HepG2 (cell line): ENCODE results near the gene SLC26A2. TPM values are rescaled to one million over a fixed set of nuclear protein-coding genes. Genes with fewer than 3 reads are reported as not detected.

ENCODE experiments used
- FOXK1 ChIP-seq: sonication (generic); formaldehyde crosslinking; IDR thresholded peaks from 2 replicates; pipeline ENCODE4 v1.4.0; 2020; ENCODE audit warnings: low read depth, missing genetic modification reagents, borderline replicate concordance
- JARID2 ChIP-seq: sonication (generic); formaldehyde crosslinking; IDR thresholded peaks from 2 replicates; pipeline ENCODE4 v1.8.1; 2023; ENCODE audit warnings: missing genetic modification reagents, inconsistent platforms; ENCODE audit not compliant: insufficient replicate concordance
- MIER2 ChIP-seq: IDR thresholded peaks from 2 replicates; pipeline ENCODE4 v1.6.1; 2016; ENCODE audit warnings: missing biosample characterization, missing genetic modification reagents
- NRL ChIP-seq: sonication (generic); formaldehyde crosslinking; IDR thresholded peaks from 2 replicates; pipeline ENCODE4 v1.5.0; 2020; ENCODE audit warnings: missing genetic modification reagents, mild to moderate bottlenecking, moderate library complexity, borderline replicate concordance
- PHF21A ChIP-seq: sonication (generic); formaldehyde crosslinking; IDR thresholded peaks from 2 replicates; pipeline ENCODE4 v1.5.0; 2020; ENCODE audit warnings: mild to moderate bottlenecking, missing genetic modification reagents
- REXO4 ChIP-seq: sonication (generic); formaldehyde crosslinking; IDR thresholded peaks from 2 replicates; pipeline ENCODE4 v1.8.0; 2022; ENCODE audit warnings: missing genetic modification reagents, mild to moderate bottlenecking, borderline replicate concordance
- SOX13 ChIP-seq, 3 experiments: fragments of 450-650 bp in 1 of 3; sonication (generic) in 1 of 3; formaldehyde crosslinking in 1 of 3; IDR thresholded peaks in 2 of 3; conservative IDR thresholded peaks in 1 of 3; 2 replicates each; pipeline versions ENCODE4 v1.5.0 to v1.6.1; 2016 to 2020; ENCODE audit warnings: antibody characterized with exemption in 1 of 3, mild to moderate bottlenecking in 1 of 3, missing compliant biosample characterization in 1 of 3, missing genetic modification reagents in 1 of 3, moderate library complexity in 1 of 3
- ZNF33B ChIP-seq: sonication (generic); formaldehyde crosslinking; IDR thresholded peaks from 2 replicates; pipeline ENCODE4 v1.5.1; 2020; ENCODE audit warnings: mild to moderate bottlenecking, missing genetic modification reagents
- ZNF484 ChIP-seq: sonication (generic); formaldehyde crosslinking; IDR thresholded peaks from 2 replicates; pipeline ENCODE4 v1.5.1; 2020; ENCODE audit warnings: mild to moderate bottlenecking, low read depth, missing genetic modification reagents, borderline replicate concordance
- polyA plus RNA-seq, 8 experiments: library from polyadenylated mRNA; depleted of rRNA in 3 of 8; stranded (reverse) in 7 of 8; unstranded in 1 of 8; fragments of >200 nt; fragmentation: Illumina TruSeq in 4 of 8; extraction: Trizol in 4 of 8; gene quantifications; 2 replicates each; pipeline versions ENCODE4 v1.2.1 to v1.2.3, GENCODE V29; 2011 to 2016; ENCODE audit warnings: low read depth in 4 of 8, missing spikeins in 1 of 8, mixed read lengths in 1 of 8; ENCODE audit not compliant: insufficient read depth in 1 of 8
- total RNA-seq, 5 experiments: library from RNA; depleted of rRNA; stranded (reverse); fragments of >200 nt; fragmentation: Illumina TruSeq; extraction: Trizol; gene quantifications; 2 replicates each; pipeline ENCODE4 v1.2.3, GENCODE V29; 2016; ENCODE audit warnings: low read depth in 1 of 5
- TF ChIP-seq, protein P1 (sequence below): sonication (generic); formaldehyde crosslinking; IDR thresholded peaks from 2 replicates; pipeline ENCODE4 v1.5.1; 2020; ENCODE audit warnings: missing genetic modification reagents, mild to moderate bottlenecking, borderline replicate concordance
- TF ChIP-seq, protein P2 (sequence below): sonication (generic); formaldehyde crosslinking; IDR thresholded peaks from 2 replicates; pipeline ENCODE4 v1.5.0; 2020; ENCODE audit warnings: mild to moderate bottlenecking, missing genetic modification reagents
- TF ChIP-seq, protein P3 (sequence below): sonication (generic); formaldehyde crosslinking; IDR thresholded peaks from 2 replicates; pipeline ENCODE4 v1.5.1; 2020; ENCODE audit warnings: mild to moderate bottlenecking, missing genetic modification reagents, moderate library complexity
- TF ChIP-seq, protein P4 (sequence below): IDR thresholded peaks from 2 replicates; pipeline ENCODE4 v1.4.0; 2020; ENCODE audit warnings: mild to moderate bottlenecking, missing genetic modification reagents

Gene SLC26A2
- total and polyA plus RNA-seq, 2 of the 13 experiments (the other 11 are each of a cell fraction or from before 2014, with no cell fraction given): 2.2 to 7.9 TPM

DNA sequence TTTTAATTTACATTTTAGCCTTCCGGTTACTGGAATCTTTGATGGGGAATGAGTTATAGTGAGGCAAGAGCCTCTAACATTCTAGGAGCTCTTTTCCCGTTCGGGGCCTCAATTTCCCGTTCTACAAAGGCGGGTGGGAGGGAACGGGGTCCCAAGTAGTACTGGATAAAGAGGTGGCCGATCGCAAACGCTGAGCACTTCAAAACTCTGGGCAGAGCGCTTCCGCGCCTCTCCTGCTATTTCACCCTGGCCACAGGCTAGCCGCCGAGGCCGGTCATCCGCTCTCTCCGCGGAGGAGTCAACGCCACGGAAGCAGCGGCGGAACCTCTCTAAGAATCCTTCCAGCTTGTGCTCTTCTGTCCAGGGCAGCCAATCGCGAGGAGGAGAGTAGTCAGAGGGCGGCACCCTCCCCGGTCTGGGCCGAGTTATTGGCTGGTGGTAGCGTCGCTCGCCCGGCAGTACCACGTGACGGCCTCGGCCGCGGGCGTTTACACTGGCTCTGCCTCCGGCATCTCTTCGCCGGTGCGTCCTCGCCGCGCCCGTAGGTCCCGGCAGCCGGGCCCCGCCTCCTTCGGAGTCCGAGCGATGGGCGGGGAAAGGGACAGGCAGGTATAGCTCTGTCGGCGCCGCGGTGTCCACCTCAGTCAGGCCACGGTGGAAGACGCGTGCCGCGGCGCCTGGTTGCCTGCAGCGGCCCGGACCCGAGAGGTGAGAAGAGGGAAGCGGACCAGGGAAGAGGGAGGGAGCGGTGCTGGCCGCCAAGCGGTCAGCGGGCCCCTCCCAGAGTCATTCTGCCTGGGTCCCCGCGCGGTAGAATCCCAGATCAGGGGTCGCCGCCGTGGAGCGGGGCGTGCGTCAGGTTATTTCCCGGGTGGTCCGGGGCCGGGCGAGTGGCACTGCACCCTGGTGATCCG, at the start of gene SLC26A2 (continued):
- TF ChIP-seq, protein P1, sequence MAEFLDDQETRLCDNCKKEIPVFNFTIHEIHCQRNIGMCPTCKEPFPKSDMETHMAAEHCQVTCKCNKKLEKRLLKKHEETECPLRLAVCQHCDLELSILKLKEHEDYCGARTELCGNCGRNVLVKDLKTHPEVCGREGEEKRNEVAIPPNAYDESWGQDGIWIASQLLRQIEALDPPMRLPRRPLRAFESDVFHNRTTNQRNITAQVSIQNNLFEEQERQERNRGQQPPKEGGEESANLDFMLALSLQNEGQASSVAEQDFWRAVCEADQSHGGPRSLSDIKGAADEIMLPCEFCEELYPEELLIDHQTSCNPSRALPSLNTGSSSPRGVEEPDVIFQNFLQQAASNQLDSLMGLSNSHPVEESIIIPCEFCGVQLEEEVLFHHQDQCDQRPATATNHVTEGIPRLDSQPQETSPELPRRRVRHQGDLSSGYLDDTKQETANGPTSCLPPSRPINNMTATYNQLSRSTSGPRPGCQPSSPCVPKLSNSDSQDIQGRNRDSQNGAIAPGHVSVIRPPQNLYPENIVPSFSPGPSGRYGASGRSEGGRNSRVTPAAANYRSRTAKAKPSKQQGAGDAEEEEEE (CRISPR knock-in tag): no peak
- TF ChIP-seq MIER2 (0 out of 2 replicates have a peak, but pooled peaks have one; percentile 12), FOXK1 (peak; percentile 78), NRL (CRISPR knock-in tag) (0 out of 2 replicates have a peak, but pooled peaks have one; percentile 69), ZNF33B (CRISPR knock-in tag) (no peak; the same call in 1 of the 2 replicates), PHF21A (CRISPR knock-in tag) (peak; percentile 52; the same call in 1 of the 2 replicates), JARID2 (CRISPR knock-in tag) (peak; percentile 39), ZNF484 (CRISPR knock-in tag) (no peak), SOX13 (IDR thresholded peaks at IDR 0.05) (no peak), SOX13 (CRISPR knock-in tag; conservative IDR thresholded peaks at IDR 0.05 in 1 of 2, IDR thresholded peaks at IDR 0.05 in 1 of 2) (no peak), REXO4 (CRISPR knock-in tag) (no peak)
- TF ChIP-seq, protein P2, sequence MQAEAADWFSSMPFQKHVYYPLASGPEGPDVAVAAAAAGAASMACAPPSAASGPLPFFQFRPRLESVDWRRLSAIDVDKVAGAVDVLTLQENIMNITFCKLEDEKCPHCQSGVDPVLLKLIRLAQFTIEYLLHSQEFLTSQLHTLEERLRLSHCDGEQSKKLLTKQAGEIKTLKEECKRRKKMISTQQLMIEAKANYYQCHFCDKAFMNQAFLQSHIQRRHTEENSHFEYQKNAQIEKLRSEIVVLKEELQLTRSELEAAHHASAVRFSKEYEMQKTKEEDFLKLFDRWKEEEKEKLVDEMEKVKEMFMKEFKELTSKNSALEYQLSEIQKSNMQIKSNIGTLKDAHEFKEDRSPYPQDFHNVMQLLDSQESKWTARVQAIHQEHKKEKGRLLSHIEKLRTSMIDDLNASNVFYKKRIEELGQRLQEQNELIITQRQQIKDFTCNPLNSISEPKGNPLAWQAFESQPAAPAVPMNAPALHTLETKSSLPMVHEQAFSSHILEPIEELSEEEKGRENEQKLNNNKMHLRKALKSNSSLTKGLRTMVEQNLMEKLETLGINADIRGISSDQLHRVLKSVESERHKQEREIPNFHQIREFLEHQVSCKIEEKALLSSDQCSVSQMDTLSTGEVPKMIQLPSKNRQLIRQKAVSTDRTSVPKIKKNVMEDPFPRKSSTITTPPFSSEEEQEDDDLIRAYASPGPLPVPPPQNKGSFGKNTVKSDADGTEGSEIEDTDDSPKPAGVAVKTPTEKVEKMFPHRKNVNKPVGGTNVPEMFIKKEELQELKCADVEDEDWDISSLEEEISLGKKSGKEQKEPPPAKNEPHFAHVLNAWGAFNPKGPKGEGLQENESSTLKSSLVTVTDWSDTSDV: no peak; the same call in 1 of the 2 replicates
- TF ChIP-seq, protein P3, sequence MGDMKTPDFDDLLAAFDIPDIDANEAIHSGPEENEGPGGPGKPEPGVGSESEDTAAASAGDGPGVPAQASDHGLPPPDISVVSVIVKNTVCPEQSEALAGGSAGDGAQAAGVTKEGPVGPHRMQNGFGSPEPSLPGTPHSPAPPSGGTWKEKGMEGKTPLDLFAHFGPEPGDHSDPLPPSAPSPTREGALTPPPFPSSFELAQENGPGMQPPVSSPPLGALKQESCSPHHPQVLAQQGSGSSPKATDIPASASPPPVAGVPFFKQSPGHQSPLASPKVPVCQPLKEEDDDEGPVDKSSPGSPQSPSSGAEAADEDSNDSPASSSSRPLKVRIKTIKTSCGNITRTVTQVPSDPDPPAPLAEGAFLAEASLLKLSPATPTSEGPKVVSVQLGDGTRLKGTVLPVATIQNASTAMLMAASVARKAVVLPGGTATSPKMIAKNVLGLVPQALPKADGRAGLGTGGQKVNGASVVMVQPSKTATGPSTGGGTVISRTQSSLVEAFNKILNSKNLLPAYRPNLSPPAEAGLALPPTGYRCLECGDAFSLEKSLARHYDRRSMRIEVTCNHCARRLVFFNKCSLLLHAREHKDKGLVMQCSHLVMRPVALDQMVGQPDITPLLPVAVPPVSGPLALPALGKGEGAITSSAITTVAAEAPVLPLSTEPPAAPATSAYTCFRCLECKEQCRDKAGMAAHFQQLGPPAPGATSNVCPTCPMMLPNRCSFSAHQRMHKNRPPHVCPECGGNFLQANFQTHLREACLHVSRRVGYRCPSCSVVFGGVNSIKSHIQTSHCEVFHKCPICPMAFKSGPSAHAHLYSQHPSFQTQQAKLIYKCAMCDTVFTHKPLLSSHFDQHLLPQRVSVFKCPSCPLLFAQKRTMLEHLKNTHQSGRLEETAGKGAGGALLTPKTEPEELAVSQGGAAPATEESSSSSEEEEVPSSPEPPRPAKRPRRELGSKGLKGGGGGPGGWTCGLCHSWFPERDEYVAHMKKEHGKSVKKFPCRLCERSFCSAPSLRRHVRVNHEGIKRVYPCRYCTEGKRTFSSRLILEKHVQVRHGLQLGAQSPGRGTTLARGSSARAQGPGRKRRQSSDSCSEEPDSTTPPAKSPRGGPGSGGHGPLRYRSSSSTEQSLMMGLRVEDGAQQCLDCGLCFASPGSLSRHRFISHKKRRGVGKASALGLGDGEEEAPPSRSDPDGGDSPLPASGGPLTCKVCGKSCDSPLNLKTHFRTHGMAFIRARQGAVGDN (CRISPR knock-in tag): peak; percentile 97
- TF ChIP-seq, protein P4, sequence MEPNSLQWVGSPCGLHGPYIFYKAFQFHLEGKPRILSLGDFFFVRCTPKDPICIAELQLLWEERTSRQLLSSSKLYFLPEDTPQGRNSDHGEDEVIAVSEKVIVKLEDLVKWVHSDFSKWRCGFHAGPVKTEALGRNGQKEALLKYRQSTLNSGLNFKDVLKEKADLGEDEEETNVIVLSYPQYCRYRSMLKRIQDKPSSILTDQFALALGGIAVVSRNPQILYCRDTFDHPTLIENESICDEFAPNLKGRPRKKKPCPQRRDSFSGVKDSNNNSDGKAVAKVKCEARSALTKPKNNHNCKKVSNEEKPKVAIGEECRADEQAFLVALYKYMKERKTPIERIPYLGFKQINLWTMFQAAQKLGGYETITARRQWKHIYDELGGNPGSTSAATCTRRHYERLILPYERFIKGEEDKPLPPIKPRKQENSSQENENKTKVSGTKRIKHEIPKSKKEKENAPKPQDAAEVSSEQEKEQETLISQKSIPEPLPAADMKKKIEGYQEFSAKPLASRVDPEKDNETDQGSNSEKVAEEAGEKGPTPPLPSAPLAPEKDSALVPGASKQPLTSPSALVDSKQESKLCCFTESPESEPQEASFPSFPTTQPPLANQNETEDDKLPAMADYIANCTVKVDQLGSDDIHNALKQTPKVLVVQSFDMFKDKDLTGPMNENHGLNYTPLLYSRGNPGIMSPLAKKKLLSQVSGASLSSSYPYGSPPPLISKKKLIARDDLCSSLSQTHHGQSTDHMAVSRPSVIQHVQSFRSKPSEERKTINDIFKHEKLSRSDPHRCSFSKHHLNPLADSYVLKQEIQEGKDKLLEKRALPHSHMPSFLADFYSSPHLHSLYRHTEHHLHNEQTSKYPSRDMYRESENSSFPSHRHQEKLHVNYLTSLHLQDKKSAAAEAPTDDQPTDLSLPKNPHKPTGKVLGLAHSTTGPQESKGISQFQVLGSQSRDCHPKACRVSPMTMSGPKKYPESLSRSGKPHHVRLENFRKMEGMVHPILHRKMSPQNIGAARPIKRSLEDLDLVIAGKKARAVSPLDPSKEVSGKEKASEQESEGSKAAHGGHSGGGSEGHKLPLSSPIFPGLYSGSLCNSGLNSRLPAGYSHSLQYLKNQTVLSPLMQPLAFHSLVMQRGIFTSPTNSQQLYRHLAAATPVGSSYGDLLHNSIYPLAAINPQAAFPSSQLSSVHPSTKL (CRISPR knock-in tag): peak; percentile 52; the same call in 1 of the 2 replicates
